ENCODE data around the gene HOMER1.

GRCh38 chr5:79544131-79544530, 30.2 kb upstream of the HOMER1 start:
- TF ChIP-seq EZH2 (IDR thresholded peaks at IDR 0.05; ENCODE audit: low read length, missing control alignments) = no peak
- TF ChIP-seq CTCF (conservative IDR thresholded peaks at IDR 0.05 in 1 of 2, IDR thresholded peaks at IDR 0.05 in 1 of 2; ENCODE audit: low read depth in 1 of 2, low read length in 2 of 2) = no peak
